Activated naive CD8-positive, alpha-beta T cell treated with anti-CD3 and anti-CD28 coated beads, Interleukin-2, amount 50 U/mL, for 16 hours (primary cell): ENCODE measurements around the gene MIER2.

ENCODE experiments used
- DNase-seq: peaks from one replicate; pipeline ENCODE4 v3.0.0-alpha.2; 2020; ENCODE audit warnings: low read depth, low spot score

The MIER2 gene

DNA sequence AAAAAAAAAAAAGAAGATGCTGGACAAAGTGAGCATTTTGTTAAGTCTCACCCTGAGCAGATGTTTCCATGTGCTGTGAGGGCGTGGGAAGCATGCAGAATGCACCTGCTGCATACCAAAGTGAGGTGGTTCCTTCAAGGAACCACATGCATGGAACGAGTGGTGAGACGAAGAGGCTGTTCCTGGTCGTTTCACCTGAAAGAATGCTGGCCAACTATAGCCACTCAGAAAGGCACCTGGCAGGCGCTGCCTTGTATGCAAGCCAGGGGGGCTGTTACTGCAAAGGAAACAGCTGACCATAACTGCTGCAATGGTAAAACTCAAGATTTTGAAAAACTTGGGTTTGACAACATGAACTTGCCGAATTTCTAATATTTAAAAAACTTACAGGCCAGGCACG lies 14.7 kb downstream of the MIER2 start:
- no peak for DNase-seq

DNA sequence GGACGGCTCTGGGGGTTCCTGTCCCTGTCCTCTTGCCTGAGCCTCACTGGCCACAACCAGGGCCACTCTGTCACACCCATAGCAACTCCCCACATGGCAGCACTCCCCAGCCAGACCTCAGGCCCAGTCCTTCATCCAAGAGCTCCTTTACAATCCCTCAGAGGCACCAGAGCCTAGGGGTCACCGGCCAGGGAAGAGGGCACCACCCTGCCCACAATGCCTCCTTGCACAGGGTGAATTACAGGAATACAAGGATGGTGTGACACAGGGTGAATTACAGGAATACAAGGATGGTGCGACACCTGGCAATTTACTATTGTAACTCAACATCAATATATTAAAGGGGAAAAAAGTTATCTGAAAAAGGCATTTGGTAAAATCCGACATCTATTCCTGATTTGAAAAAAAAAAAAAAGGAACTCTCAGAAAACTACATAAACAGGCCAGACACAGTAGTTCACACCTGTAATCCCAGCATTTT lies 16.5 kb downstream of the MIER2 start:
- DNase-seq = no peak

DNA sequence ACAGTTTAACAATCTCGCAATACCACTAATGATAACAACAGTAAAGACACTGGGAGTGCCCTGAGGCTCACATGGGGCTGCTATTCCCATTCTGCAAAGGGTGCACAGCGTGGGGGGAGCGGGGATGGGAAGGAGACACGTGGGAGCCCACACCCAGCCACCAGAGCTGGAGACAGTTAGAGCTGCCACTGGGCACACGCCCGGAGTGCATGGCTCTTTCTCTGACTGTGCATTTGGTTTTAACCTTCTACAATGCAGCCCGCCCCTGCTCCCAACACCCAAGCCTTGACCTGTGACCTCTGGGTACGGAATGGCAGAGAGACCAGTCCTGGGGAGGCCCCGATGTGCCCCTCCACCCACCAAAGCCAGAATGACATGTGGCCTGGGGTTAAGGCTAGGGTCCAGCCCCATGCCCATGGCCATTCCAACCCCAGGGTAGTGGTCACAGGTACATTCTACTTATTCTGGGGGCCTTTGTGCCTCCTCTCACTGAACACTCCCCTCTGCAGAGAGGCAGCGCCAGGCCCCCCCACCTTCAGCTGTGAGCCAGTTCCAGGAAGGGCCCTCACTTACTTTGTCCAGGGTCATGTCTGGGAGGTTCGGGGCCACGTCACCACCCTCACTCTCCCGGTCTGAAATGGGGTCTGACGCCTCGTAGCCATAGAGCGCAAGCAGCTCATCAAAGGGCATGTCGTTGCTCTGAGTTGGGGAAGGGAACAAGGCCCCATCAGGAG lies 17.1 kb downstream of the MIER2 start:
- no peak for DNase-seq

DNA sequence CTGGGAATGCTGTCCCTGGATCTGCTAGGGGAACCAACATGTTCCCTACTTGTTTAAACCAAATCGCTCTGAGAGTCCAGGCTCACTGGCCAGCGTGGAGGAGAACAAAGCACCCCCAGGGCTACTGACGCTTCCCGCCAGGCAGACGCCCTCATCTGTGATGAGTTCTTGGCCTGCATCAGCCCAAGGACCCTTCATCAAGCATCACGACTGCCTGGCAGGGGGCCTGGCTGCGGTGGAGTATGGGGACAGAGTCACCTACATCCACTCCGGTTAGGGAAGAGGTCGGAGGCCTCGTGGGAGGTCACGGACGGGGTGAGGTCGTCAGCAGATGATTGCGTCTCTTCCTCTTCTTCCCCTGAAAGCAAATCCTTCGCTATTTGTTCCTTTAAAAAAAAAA lies 17.7 kb downstream of the MIER2 start:
- DNase-seq = no peak

DNA sequence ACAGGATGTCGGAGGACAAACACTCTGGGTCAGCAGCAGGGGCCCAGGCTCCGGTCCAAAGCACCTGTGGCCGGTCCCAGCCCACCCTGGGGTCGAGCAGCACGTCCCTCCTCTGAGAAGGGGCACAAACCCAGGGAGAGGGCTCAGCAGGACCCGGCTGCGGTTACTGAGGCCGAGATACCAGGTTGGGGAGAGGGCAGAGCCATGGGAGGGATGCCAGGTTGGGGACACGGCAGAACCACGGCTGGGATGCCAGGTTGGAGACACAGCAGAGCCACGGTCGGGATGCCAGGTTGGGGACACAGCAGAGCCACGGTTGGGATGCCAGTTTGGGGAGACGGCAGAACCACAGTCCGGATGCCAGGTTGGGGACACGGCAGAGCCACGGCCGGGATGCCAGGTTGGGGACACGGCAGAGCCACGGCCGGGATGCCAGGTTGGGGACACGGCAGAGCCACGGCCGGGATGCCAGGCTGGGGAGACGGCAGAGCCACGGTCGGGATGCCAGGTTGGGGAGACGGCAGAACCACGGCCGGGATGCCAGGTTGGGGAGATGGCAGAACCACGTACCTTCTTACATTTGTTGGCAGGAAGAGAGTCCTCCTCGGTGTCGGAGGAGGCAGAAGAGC lies 18.5 kb downstream of the MIER2 start:
- DNase-seq = no peak

DNA sequence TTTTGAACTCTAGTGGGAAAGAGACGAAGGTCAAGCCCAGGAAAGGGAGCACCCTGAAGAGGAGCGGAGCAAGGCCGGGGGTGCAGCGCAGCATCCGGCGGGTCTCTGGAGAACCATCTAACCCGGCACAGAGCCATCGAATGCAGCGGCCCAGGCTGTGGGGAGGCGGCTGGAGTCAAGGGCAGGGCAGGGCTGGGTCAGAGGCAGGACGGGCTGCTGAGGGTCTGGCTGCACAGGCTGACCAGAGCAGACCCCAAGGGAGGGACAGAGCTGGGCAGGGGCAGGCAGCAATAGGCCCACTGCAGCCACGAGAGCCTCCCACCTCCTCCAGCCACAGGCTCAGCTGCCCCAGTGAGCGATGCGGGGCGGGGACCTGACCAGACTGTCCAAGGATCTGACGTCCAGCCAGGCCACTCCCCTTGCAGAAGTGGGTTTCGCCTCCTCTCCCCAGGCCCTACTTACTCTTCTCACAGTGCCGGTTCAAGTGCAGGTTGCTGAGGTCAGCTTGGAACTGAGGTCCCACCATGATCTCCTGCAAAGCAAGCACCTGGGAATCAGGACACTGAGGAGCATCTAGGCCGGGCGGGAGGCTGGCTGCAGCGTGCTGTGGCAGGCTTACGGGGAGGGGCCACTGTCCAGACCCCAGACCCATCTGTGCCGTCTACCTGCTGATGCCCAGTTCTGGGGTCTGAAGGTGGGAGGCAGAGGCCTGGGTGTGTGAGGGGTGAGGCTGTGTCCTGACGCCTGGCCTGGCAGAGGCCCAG lies 19.2 kb downstream of the MIER2 start:
- no peak for DNase-seq

DNA sequence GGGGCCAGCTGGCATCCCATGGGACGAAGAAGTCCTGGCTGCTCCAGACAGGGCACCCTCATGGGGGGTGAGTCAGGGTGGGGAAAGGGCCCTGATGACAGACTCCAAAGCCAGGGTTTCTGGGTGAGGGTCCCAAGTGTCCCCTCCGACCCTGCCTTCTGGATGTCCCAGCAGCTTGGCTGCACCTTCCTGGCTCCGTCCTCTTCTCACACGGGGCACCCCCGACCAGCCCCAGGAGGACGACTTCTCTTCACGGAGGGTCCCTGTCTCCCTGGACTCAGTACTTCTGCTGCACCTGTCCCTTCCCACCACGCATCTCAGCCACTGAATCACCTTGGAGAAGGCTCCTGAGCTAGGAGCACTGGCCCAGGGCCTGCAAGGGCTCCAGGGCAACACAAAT lies 19.9 kb downstream of the MIER2 start:
- no peak for DNase-seq

DNA sequence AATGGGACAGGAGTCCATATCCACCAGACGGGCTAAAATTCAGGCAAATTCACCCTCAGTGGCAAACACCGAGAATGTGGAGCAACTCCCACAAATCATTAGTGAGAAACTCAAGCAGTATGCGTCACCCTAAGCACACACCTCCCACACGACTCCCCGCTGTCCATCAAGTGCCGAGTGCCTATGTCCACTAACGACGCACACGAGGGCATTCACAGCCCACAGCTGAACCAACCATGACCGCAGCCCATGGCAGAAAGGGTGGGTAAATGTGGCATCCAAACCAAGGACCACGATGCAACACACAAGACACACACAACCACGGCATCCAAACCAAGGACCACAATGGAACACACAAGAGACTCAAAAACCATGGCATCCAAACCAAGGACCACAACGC lies 22.0 kb downstream of the MIER2 start:
- no peak for DNase-seq

DNA sequence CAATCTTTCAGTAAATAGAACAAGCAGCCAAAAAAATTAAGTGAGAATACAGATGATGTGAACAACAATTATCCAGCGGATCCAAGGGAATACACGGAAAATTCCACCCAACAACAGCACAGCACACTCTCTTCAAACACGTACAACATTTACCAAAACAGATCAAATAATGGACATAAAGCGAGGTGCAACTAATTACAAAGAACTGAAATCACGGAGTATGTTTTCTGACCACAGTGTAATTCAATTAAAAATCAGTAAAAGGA lies 26.2 kb downstream of the MIER2 start:
- DNase-seq = no peak

DNA sequence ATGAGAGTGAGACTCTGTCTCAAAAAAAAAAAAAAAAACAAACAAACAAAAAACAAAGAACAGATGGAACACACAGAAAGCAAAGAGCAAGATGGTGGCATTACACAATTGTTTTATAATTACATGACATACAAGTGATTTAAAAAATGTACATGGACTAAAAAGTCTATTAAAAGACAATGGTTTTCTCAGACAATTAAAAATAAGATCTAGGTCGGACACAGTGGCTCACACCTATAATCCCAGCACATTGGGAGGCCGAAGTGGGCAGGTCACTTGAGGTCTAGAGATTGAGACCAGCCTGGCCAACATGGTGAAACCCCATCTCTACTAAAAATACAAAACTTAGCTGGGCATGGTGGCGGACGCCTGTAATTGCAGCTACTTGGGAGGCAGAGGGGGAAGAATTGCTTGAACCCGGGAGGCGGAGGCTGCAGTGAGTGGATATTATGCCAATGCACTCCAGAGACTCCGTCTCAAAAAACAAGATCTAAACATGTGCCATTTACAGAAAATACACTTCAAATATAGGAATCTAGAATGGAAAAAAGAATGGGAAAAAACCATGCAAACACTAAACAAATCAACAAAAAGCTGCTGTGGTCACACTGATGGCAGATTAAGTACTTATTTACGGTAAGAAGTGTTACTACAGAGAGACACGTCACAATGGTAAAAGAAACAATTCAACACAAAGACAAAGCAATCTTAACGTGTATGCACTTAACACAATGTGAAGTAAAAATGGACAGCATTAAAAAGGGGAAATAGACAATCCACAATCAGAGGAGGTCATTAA lies 26.7 kb downstream of the MIER2 start:
- DNase-seq = no peak

DNA sequence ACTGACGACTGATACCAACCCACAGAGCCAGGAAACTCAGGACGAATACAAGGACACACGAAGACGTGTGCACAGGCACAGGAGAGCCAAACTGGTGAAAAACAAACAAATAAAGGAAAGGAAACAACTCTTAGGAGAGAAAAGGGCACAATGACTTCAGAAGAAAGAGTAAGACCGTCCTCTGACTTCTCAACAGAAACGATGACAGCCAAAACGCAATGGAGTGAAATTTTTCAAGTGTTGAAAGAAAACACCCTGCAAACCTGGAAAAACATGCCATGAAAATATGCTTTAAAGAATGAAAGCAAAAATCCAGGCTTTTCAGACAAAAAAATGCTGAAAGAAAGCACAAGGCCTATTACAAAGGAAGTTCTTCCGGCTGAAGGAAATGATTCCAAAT lies 28.8 kb downstream of the MIER2 start:
- no peak for DNase-seq

DNA sequence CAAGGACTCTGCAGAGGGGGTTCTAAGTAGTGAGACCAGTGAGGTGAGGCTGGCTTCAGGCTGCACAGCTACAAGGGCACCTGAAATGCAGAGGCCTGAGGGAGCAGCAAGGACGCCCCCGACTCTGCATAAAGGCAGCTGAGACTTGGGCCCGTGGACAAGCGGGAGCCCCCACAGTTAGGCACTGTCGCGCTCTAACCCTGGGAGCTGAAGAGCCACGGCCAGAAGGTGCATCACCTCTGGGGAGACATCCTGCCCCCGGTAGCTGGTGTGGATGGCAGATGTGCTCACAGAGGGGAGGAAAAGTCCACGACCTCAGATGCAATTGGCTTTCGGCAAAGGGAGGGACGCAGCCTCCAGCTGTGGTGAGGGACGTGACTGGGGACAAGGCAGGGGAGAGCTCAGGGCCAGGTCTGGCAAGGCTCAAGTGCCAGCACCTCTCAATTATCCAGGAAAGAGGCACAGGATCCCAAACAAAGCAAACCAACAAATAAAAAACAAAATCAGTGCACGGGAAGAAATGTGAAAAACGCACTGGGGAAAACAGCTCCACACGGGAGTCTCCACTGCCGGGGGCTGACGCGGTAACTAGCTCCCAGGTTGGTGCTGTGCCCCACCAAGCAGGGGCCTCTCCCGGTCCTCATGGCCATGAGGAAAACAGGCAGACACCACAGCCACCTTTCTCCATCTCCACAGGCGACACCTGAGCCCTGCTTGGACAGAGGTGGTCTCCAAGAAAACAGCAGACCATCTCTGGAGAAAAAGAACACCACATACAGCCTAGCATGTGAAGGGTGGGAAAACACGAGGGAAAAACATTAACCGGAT lies 30.4 kb downstream of the MIER2 start:
- no peak for DNase-seq

DNA sequence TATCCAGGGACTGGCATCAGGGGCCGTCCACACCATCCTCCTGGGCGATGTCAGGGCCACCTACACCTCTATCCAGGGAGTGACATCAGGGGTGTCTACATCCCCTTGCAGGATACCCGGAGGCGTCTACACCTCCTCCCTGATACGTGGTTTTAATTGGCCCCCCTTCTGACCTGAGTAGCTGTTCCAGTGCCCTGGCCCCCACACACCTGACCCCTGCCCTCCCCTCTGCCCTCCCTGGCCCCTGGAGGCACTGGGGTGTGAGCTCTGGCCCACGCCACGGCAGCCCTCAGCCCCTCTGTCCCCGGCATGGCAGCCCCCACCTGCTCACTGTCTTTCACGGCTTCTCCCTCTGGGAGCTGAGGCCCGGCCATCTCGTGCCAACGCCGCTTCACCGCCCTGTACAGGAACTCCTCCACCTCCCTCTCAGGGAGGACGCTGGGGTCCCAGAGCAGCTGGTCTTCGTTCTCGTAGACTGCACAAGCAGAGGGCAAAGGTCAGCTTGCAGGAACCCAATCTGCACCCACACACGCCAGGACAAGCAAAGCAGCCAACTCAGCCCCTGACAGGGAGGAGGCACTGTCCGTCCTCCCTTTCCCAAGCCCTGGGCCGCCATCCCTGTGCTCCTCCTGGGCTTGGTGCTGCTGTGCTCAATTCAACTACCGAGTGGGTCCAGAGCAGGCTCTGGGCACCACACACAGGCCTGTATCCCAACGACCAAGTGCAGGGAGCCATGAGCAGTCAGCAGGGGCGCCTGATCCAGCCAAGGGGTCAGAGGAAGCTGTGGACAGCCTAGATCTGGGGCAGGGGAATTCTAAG lies 31.2 kb downstream of the MIER2 start:
- DNase-seq = no peak

DNA sequence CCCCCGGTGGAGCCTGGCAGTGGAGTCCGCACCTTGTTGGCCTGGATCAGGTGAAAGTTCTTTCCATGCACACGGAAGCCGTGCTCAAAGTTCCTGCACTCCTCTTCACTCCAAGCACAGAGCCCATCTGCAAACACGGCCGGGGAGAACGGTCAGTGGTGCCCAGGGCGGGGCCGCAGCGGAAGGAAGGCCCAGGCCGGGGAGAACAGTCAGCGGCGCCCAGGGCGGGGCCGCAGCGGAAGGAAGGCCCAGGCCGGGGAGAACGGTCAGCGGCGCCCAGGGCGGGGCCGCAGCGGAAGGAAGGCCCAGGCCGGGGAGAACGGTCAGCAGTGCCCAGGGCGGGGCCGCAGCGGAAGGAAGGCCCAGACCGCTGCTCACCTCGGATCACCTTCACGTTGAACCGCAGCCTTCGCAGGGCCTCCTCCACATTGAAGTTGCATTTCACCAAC lies 32.8 kb downstream of the MIER2 start:
- no peak for DNase-seq

DNA sequence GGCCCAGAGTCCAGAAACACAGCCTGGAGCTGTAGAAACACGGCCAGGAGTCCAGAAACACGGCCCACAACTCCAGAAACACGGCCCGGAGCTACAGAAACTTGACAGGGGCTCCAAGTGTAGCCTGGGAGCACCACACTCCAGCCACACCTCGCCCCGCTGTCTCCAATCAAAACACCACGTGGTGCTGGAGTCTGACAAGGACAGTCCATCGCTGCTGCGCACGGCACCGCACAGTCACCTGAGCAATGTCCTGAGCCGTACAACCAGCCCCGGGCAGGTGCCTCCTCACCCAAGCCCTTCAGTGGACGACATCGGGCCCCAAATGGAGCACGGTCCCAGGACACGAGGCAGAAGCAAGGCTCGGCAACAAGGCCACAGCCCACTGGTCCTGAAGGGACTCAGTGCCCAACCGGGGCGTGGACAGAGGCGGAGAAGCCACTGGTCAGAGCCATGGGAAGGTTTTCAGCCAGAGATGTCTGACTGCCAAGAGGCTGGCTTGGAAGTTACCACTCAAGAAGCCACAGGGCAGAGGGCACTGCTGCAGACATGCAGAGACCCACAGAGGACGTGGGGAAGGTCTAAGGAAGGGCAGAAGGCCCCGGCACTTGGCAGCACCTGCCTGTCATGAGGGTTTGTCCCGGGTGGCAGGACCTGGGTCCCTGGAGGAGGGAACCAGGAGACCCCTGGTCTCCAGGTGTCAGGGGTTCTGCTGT lies 33.7 kb downstream of the MIER2 start:
- no peak for DNase-seq

DNA sequence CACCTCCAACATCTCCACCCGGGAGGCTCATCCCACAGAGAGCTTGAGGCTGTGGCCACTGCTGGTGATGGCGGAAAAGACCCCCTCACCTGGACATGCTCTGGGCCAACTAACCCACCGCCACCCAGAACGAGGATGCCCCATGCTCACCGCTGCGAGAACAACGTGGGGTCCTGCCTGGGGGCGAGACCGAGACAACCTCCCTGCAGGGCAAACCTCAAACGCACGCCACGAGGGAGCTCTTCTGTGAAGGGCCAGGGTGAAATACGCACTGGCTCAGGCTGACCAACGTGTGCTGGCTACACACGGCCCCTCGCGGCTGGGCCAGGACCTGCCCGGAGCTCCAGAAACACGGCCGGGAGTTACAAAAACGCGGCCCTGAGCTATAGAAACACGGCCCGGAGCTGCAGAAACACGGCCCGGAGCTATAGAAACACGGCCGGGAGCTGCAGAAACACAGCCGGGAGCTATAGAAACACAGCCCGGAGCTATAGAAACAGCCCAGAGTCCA lies 34.4 kb downstream of the MIER2 start:
- DNase-seq = no peak

DNA sequence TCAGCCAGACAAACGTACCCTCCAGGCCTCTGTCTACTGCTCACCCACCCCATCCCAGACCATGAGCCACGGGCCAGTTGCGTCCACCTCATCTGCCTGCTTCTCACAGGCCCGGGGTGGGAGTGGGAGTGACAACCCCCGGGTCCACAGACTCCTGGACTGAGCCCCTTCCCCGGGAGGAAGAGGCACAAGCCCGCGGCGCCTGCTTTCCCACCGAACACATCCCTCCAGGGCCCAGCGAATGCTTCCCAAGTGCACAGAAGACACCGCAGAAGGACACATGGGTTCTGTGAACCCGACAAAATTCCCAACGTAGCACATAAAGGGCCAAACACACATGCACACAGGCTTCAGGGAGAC lies 35.4 kb downstream of the MIER2 start:
- no peak for DNase-seq

DNA sequence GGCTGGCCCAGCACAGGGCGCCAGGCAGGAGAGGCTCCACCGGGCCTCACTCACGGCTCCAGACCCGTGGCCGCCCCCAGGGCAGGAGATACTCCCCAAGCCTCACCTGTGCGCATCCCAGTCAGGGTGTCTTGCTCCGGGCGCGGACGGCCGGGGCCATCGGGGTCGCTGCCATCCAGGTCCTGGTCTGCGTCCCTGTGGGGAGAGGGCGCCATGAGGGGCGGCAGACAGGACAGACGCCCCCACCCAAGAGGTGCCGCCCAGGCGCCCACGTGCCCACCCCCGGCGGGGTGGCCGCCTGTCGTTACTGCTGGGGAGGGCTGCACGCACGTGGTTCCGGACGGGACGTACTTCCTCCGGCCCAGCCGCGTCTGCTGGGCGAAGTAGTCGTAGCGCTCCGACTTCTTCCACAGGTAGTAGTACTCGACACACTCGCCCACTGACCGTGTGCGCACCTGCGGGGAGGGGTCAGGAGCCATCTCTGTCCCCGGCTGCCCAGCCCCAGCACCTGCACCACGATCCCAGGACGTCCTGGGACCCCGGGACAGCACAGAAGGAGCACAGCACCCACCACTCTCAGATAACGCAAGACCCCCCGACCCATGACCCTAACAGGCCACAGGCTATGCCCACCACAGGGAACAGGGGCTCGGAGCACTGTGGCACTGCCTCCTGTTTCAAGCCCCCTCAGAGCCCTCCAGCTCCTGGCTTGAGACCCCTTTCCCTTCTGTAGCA lies 36.0 kb downstream of the MIER2 start:
- DNase-seq = no peak
